ENCODE results near the gene B4GALNT1. TPM values are rescaled to one million over a fixed set of nuclear protein-coding genes. Genes with fewer than 3 reads are reported as not detected.
"Not testable (repeated sequence)": the region's sequence is repeated elsewhere in the genome, so short reads cannot be mapped to it uniquely, and the experiment has no call there.

Gene B4GALNT1
- total RNA-seq, 1 donor from 2014 or later: 0.78 TPM

DNA sequence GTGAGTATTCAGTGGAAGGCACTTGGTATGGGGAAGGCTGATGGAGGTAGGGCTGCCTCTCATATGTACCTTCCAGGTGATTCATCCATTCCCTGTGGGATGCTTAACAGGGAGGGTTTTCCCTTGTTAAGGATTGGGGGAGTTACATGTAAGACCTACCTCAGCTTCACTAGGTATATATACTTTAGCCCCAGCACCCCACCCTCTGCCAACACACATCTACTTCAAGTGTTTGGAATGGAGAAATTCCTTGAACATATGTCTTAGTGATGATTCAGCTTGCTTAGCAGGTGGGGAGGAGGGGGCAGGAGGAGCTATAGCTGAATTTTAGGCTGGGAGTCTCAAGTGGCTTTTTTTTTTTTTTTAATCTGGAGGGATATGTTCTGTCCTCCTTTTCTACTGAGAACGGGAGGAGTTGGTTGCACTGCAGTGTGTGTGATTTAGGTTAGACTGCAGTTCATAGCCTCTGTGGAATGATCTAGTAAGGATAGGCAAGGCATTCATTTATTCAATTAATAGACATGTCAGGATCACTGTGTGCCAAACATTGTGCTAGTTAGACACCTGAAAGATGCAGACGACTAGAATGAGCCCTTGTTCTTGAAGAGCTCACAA lies 40.3 kb downstream of the B4GALNT1 start:
- Mint-ChIP-seq H3K4me1 (peaks cover 16% of the 10 kb centered on the region), H3K9me3 (no peaks in the 10 kb centered on the region), H3K27me3 (ENCODE audit: low read depth) (peaks cover 3% of the 10 kb centered on the region), H3K36me3 (peaks cover 8% of the 10 kb centered on the region), H3K4me3 (peak overlapping the region; percentile 88), H3K27ac (no peak overlapping the region)
- no peak for DNase-seq (ENCODE audit: low spot score in 2 of 2, unreplicated experiment in 2 of 2)
- TF ChIP-seq, protein P1, sequence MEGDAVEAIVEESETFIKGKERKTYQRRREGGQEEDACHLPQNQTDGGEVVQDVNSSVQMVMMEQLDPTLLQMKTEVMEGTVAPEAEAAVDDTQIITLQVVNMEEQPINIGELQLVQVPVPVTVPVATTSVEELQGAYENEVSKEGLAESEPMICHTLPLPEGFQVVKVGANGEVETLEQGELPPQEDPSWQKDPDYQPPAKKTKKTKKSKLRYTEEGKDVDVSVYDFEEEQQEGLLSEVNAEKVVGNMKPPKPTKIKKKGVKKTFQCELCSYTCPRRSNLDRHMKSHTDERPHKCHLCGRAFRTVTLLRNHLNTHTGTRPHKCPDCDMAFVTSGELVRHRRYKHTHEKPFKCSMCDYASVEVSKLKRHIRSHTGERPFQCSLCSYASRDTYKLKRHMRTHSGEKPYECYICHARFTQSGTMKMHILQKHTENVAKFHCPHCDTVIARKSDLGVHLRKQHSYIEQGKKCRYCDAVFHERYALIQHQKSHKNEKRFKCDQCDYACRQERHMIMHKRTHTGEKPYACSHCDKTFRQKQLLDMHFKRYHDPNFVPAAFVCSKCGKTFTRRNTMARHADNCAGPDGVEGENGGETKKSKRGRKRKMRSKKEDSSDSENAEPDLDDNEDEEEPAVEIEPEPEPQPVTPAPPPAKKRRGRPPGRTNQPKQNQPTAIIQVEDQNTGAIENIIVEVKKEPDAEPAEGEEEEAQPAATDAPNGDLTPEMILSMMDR (IDR thresholded peaks at IDR 0.05; ENCODE audit: unreplicated experiment): no peak

DNA sequence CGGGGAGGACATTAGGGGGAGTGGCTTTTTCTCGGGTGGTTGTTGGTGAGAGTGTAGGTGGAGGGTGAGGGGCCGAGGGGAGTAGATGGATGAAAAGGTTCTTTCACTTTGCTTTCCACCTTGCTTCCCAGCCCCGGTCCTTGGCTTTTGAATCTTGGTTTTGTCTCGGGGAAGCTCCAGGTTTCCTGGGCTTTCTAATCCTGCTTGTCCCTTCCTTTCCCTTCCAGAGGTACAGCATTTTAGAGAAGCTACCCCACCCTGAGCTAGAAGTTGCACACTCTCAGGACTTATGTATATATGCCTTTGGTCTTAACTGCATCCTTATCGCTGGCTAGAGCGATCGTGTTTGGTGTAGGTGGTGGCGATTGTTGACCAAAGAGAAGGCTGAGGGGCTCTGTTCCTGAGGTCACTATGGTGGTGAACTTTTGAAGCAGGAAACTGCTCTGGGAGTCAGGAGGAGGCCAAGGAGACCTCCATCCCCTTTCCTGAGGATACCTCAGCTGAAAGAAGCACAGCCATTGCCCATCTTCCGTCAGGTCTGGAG lies 41.1 kb downstream of the B4GALNT1 start:
- Mint-ChIP-seq H3K27me3 (ENCODE audit: low read depth) (peaks cover 3% of the 10 kb centered on the region), H3K9me3 (no peaks in the 10 kb centered on the region), H3K27ac (peak overlapping the region; percentile 95), H3K4me1 (peaks cover 16% of the 10 kb centered on the region), H3K36me3 (peaks cover 3% of the 10 kb centered on the region), H3K4me3 (peak overlapping the region; percentile 88)
- no peak for DNase-seq (ENCODE audit: low spot score in 2 of 2, unreplicated experiment in 2 of 2)
- TF ChIP-seq, protein P1 (IDR thresholded peaks at IDR 0.05; ENCODE audit: unreplicated experiment): no peak

DNA sequence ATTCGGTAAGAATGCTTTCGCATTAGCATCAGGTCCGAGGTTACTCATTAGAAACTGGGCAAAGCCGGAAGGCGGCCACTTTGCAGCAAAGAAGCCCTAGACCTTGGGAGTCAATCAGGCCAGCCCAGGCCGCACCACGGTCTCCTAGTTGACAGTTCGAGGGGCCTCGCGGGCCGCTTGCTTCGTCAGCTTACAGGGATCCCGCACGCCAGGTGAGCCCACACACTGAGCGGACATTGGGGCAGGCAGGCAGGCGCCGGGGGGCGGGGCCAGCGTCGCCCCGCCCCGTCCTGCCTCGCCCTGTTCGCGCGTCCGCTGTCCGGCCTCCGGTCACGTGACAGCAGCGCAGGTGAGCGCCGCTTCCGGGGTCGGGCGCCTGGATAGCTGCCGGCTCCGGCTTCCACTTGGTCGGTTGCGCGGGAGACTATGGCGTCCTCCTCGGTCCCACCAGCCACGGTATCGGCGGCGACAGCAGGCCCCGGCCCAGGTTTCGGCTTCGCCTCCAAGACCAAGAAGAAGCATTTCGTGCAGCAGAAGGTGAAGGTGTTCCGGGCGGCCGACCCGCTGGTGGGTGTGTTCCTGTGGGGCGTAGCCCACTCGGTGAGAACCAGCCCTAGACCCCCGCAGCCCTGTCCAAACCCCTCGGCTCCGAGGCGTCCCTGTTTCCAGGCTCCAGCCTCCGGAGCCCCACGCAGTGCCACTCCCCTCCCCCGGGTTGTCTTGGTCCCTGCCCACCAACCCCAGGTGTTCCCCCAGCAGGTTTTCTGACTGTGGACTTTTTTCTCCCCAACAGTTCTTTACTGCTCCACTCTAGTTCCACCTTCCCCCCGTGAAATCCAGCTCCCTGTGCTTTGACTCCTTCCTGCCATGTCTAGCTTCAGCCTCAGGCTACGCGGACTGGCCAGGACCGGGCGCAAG lies 41.9 kb downstream of the B4GALNT1 start, which contains the start of gene PIP4K2C:
PIP4K2C (plus strand) TSS at position 329 of the 918 bp plus-strand sequence; CDS start at position 427, 98 bp downstream.
- Mint-ChIP-seq H3K36me3 (peaks cover 3% of the 10 kb centered on the region), H3K4me3 (peak within 1 kb of the TSS; percentile 88), H3K27me3 (ENCODE audit: low read depth) (peaks cover 3% of the 10 kb centered on the region), H3K4me1 (peaks cover 16% of the 10 kb centered on the region), H3K27ac (peak within 1 kb of the TSS; percentile 95), H3K9me3 (no peaks in the 10 kb centered on the region)
- TF ChIP-seq, protein P1 (IDR thresholded peaks at IDR 0.05; ENCODE audit: unreplicated experiment): no peak
- peak; percentile 79 to 83 for DNase-seq (ENCODE audit: low spot score in 2 of 2, unreplicated experiment in 2 of 2)

DNA sequence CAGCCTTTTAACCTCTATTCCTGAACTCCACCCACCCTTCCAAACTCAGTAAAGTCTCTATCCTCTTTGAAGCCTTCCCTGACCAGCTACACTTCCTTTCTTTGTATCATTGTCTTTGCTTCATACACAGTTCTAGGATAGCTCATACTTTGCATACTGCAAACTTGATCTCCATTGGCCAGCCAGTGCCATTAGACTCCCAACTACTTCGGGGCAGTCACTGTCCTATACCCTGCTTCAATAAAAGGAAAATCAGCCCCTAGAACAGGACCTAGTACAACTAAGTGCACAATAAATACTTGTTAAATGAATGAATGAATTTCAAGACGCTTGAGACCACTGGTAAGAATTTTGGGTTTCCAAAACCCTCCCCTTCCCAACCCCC lies 42.5 kb downstream of the B4GALNT1 start:
- no peak for DNase-seq (ENCODE audit: low spot score in 2 of 2, unreplicated experiment in 2 of 2)
- H3K4me3 Mint-ChIP-seq: peak overlapping the region; percentile 88
- H3K9me3 Mint-ChIP-seq: no peaks in the 10 kb centered on the region
- peaks cover 3% of the 10 kb centered on the region for H3K27me3 Mint-ChIP-seq (ENCODE audit: low read depth)
- H3K4me1 Mint-ChIP-seq: peaks cover 16% of the 10 kb centered on the region
- peaks cover 3% of the 10 kb centered on the region for H3K36me3 Mint-ChIP-seq
- TF ChIP-seq, protein P1 (IDR thresholded peaks at IDR 0.05; ENCODE audit: unreplicated experiment): no peak
- peak overlapping the region; percentile 50 for H3K27ac Mint-ChIP-seq

GRCh38 chr12:57588951-57589610 lies 43.9 kb downstream of the B4GALNT1 start:
- H3K36me3 Mint-ChIP-seq; DNase-seq (ENCODE audit: low spot score in 2 of 2, unreplicated experiment in 2 of 2): not testable (repeated sequence)

More at GRCh38 chr12:57588951-57589610, 43.9 kb downstream of the B4GALNT1 start:
- not testable (repeated sequence) for H3K9me3 Mint-ChIP-seq; H3K27me3 Mint-ChIP-seq (ENCODE audit: low read depth); H3K27ac Mint-ChIP-seq; H3K4me3 Mint-ChIP-seq
- H3K4me1 Mint-ChIP-seq: peaks cover 16% of the 10 kb centered on the region

Data from mesothelial cell of epicardium (in vitro differentiated cells).